Neural cell (in vitro differentiated cells): ENCODE measurements around the gene RAB40B. TPM values are rescaled to one million over a fixed set of nuclear protein-coding genes. Genes with fewer than 3 reads are reported as not detected.

ENCODE experiments used
- H2AFZ ChIP-seq: fragments of 200-600, 300-800 bp; sonication (generic), shearing (Covaris generic); 2 replicates; pipeline ENCODE4 v1.6.0; 2014; ENCODE audit warnings: low read depth, mild to moderate bottlenecking, antibody characterized with exemption, low read length, moderate library complexity
- H3F3A ChIP-seq: fragments of 200-600 bp; shearing (Covaris generic); 2 replicates; pipeline ENCODE4 v1.6.1; 2016; ENCODE audit warnings: mild to moderate bottlenecking, moderate library complexity, mixed read lengths, antibody characterized with exemption, low read length; ENCODE audit not compliant: insufficient read depth, poor library complexity, severe bottlenecking
- H3K27ac ChIP-seq: fragments of 200-600, 300-800 bp; sonication (generic), shearing (Covaris generic); 2 replicates; pipeline ENCODE4 v1.5.1; 2014; ENCODE audit warnings: mild to moderate bottlenecking, low read length, moderate library complexity
- H3K27me3 ChIP-seq: fragments of 300-800, 200-600 bp; sonication (generic), shearing (Covaris generic); 2 replicates; pipeline ENCODE4 v1.6.0; 2014; ENCODE audit warnings: mild to moderate bottlenecking, low read depth, low read length, moderate library complexity; ENCODE audit not compliant: insufficient read depth
- H3K36me3 ChIP-seq: fragments of 300-800, 200-600 bp; sonication (generic), shearing (Covaris generic); 2 replicates; pipeline ENCODE4 v1.5.1; 2014; ENCODE audit warnings: mild to moderate bottlenecking, antibody characterized with exemption, low read length, moderate library complexity; ENCODE audit not compliant: insufficient read depth
- H3K4me2 ChIP-seq: fragments of 300-800, 200-600 bp; sonication (generic), shearing (Covaris generic); 2 replicates; pipeline ENCODE4 v1.6.0; 2014; ENCODE audit warnings: mild to moderate bottlenecking, low read length
- H3K4me3 ChIP-seq: fragments of 300-800, 200-600 bp; sonication (generic), shearing (Covaris generic); 2 replicates; pipeline ENCODE4 v1.5.1; 2014; ENCODE audit warnings: mild to moderate bottlenecking, low read length, moderate library complexity
- H3K79me2 ChIP-seq: fragments of 200-600 bp; shearing (Covaris generic); replicated peaks from 2 replicates; pipeline ENCODE4 v1.6.0; 2014; ENCODE audit warnings: mild to moderate bottlenecking, low read length, moderate library complexity; ENCODE audit not compliant: insufficient read depth
- H3K9ac ChIP-seq: fragments of 300-800, 200-600 bp; sonication (generic), shearing (Covaris generic); 2 replicates; pipeline ENCODE4 v1.6.1; 2016; ENCODE audit warnings: mild to moderate bottlenecking, low read length, mixed read lengths
- H3K9me2 ChIP-seq: fragments of 200-600 bp; shearing (Covaris generic); 2 replicates; pipeline ENCODE4 v1.6.1; 2016; ENCODE audit warnings: mild to moderate bottlenecking, low read length, mixed read lengths; ENCODE audit not compliant: insufficient read depth
- H3K9me3 ChIP-seq: fragments of 200-600, 300-800 bp; sonication (generic), shearing (Covaris generic); 2 replicates; pipeline ENCODE4 v1.6.1; 2016; ENCODE audit warnings: mild to moderate bottlenecking, mixed run types, low read length, moderate library complexity, mixed read lengths
- H4K20me1 ChIP-seq: fragments of 200-600 bp; shearing (Covaris generic); 2 replicates; pipeline ENCODE4 v1.6.1; 2016; ENCODE audit warnings: mild to moderate bottlenecking, mixed run types; ENCODE audit not compliant: insufficient read depth
- EP300 ChIP-seq: fragments of 450-650 bp; conservative IDR thresholded peaks from 2 replicates; pipeline ENCODE4 v1.6.1; 2014; ENCODE audit warnings: antibody characterized with exemption, mild to moderate bottlenecking, moderate library complexity; ENCODE audit not compliant: poor library complexity, severe bottlenecking
- EZH2 ChIP-seq: fragments of 200-600, 300-800 bp; shearing (Covaris generic), sonication (generic); IDR thresholded peaks from 2 replicates; pipeline ENCODE4 v1.6.1; 2014; ENCODE audit warnings: antibody characterized with exemption, low read length, borderline replicate concordance, mild to moderate bottlenecking; ENCODE audit not compliant: insufficient read depth, poor library complexity, severe bottlenecking
- MXI1 ChIP-seq: fragments of 450-650 bp; conservative IDR thresholded peaks from 2 replicates; pipeline ENCODE4 v1.6.1; 2014; ENCODE audit warnings: antibody characterized with exemption, mild to moderate bottlenecking; ENCODE audit not compliant: poor library complexity, severe bottlenecking
- POLR2AphosphoS5 ChIP-seq: IDR thresholded peaks from 2 replicates; pipeline ENCODE4 v1.6.1; 2012
- RAD21 ChIP-seq: fragments of 450-650 bp; conservative IDR thresholded peaks from 2 replicates; pipeline ENCODE4 v1.6.1; 2014; ENCODE audit warnings: antibody characterized with exemption, mild to moderate bottlenecking, moderate library complexity
- SMC3 ChIP-seq: fragments of 450-650 bp; conservative IDR thresholded peaks from 2 replicates; pipeline ENCODE4 v1.6.1; 2014; ENCODE audit warnings: antibody characterized with exemption, mild to moderate bottlenecking, moderate library complexity; ENCODE audit not compliant: poor library complexity
- TAF1 ChIP-seq: IDR thresholded peaks from 2 replicates; pipeline ENCODE4 v1.6.1; 2012; ENCODE audit warnings: low read depth
- polyA plus RNA-seq: library from polyadenylated mRNA; depleted of rRNA; stranded (reverse); fragments of >200 nt; gene quantifications from 2 replicates; pipeline ENCODE4 v1.2.3, GENCODE V29; 2014
- TF ChIP-seq, protein P1 (sequence below): fragments of 450-650 bp; IDR thresholded peaks from 2 replicates; pipeline ENCODE4 v1.5.1; 2014; ENCODE audit warnings: antibody characterized with exemption, mild to moderate bottlenecking, moderate library complexity; ENCODE audit not compliant: poor library complexity, severe bottlenecking
- TF ChIP-seq, protein P2 (sequence below): IDR thresholded peaks from 2 replicates; pipeline ENCODE4 v1.6.1; 2012; ENCODE audit warnings: borderline replicate concordance

Gene RAB40B
- polyA plus RNA-seq, 1 donor from 2014 or later = 37.2 TPM

DNA sequence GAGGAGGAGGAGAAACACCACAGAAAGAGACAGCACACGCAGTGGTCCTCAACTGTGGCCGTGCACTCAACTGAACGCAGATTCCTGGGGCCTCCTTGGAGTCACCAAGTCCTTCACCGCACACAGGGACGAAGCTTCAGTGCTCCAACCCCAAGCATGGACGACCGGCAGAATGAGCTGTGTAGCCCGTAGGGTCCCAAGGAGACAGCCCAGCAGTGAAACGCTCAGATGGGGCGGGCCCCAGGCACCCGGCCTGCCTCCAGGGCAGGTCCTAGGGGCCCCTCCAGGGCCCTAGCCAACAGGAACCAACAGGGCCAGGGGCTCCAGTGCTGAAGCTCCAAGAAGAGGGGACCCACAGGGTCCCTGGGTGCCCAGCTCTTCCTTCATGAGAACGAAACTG is 13.2 kb downstream of the RAB40B start:
- Histone ChIP-seq H3K4me3 (no peak overlapping the region), H3F3A (no peaks in the 10 kb centered on the region), H3K27ac (no peak overlapping the region), H3K27me3 (no peaks in the 10 kb centered on the region), H3K79me2 (no peaks in the 10 kb centered on the region), H3K36me3 (no peaks in the 10 kb centered on the region), H3K4me2 (no peak overlapping the region), H2AFZ (no peak overlapping the region), H3K9me3 (peaks cover 4% of the 10 kb centered on the region), H4K20me1 (no peaks in the 10 kb centered on the region), H3K9ac (no peak overlapping the region), H3K9me2 (no peaks in the 10 kb centered on the region)
- TF ChIP-seq POLR2AphosphoS5 (no peak), TAF1 (no peak), EP300 (no peak), EZH2 (no peak), RAD21 (no peak), SMC3 (no peak), MXI1 (no peak)
- TF ChIP-seq, protein P1, sequence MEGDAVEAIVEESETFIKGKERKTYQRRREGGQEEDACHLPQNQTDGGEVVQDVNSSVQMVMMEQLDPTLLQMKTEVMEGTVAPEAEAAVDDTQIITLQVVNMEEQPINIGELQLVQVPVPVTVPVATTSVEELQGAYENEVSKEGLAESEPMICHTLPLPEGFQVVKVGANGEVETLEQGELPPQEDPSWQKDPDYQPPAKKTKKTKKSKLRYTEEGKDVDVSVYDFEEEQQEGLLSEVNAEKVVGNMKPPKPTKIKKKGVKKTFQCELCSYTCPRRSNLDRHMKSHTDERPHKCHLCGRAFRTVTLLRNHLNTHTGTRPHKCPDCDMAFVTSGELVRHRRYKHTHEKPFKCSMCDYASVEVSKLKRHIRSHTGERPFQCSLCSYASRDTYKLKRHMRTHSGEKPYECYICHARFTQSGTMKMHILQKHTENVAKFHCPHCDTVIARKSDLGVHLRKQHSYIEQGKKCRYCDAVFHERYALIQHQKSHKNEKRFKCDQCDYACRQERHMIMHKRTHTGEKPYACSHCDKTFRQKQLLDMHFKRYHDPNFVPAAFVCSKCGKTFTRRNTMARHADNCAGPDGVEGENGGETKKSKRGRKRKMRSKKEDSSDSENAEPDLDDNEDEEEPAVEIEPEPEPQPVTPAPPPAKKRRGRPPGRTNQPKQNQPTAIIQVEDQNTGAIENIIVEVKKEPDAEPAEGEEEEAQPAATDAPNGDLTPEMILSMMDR = no peak
- TF ChIP-seq, protein P2, sequence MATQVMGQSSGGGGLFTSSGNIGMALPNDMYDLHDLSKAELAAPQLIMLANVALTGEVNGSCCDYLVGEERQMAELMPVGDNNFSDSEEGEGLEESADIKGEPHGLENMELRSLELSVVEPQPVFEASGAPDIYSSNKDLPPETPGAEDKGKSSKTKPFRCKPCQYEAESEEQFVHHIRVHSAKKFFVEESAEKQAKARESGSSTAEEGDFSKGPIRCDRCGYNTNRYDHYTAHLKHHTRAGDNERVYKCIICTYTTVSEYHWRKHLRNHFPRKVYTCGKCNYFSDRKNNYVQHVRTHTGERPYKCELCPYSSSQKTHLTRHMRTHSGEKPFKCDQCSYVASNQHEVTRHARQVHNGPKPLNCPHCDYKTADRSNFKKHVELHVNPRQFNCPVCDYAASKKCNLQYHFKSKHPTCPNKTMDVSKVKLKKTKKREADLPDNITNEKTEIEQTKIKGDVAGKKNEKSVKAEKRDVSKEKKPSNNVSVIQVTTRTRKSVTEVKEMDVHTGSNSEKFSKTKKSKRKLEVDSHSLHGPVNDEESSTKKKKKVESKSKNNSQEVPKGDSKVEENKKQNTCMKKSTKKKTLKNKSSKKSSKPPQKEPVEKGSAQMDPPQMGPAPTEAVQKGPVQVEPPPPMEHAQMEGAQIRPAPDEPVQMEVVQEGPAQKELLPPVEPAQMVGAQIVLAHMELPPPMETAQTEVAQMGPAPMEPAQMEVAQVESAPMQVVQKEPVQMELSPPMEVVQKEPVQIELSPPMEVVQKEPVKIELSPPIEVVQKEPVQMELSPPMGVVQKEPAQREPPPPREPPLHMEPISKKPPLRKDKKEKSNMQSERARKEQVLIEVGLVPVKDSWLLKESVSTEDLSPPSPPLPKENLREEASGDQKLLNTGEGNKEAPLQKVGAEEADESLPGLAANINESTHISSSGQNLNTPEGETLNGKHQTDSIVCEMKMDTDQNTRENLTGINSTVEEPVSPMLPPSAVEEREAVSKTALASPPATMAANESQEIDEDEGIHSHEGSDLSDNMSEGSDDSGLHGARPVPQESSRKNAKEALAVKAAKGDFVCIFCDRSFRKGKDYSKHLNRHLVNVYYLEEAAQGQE = no peak

DNA sequence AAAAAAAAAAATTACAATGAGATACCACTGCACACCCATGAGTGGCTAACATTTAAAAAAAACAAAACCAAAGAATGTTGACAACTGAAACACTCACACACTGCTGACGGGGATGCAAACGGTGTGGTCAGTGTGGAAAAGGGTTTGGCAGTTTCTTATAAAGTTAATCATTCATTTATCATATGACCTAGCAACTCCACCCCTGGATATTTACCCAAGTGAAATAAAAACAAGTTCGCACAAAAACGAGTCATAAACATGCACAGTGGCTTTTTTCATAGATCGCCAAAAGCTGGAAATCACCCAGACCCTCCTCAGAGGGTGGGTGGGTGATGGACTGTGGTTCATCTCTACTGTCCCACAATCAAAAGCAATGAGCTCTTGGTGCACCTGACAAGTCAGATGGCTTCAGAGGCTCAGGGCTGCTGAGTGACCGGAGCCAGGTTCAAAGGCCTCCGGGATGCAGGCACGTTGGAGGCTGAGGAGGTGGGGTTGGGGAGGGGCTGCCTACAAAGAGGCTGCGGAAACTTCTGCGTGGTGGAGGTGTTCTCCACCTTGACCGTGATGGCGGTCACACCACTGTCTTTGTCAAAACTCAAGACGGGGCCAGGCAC is 14.2 kb downstream of the RAB40B start:
- Histone ChIP-seq H4K20me1 (no peaks in the 10 kb centered on the region), H3K27me3 (no peaks in the 10 kb centered on the region), H3K4me2 (no peak overlapping the region), H3K79me2 (no peaks in the 10 kb centered on the region), H3K9me2 (no peaks in the 10 kb centered on the region), H3F3A (no peaks in the 10 kb centered on the region), H3K9ac (no peak overlapping the region), H3K27ac (no peak overlapping the region), H2AFZ (no peak overlapping the region), H3K36me3 (no peaks in the 10 kb centered on the region), H3K4me3 (no peak overlapping the region), H3K9me3 (peaks cover 4% of the 10 kb centered on the region)
- TF ChIP-seq MXI1 (no peak), EP300 (no peak), SMC3 (no peak), POLR2AphosphoS5 (no peak), RAD21 (no peak), EZH2 (no peak), TAF1 (no peak)
- TF ChIP-seq, protein P1 = no peak
- TF ChIP-seq, protein P2 = no peak
